CD4-positive, alpha-beta memory T cell (primary cell): ENCODE measurements around the gene MYPOP. TPM values are rescaled to one million over a fixed set of nuclear protein-coding genes. Genes with fewer than 3 reads are reported as not detected.
A peak's percentile ranks its signal among the peaks of the same experiment; 100 is the strongest.

Experiments used
- CTCF ChIA-PET: fragments of 350-600 bp; sonication (Branson Sonifier 250); formaldehyde crosslinking; loops from one replicate; lab custom pipeline; 2021; ENCODE audit warnings: inconsistent platforms; ENCODE audit not compliant: partially characterized antibody; lab: Charles Lee
- POLR2A ChIA-PET: fragments of 350-600 bp; sonication (Branson Sonifier 250); formaldehyde crosslinking; loops from one replicate; lab custom pipeline; 2021; ENCODE audit not compliant: partially characterized antibody; lab: Charles Lee
- DNase-seq, 5 donors: peaks; one replicate each; pipeline versions ENCODE4 v3.0.0 to v3.0.0-alpha.2; 2020 to 2022; ENCODE audit warnings: mixed read lengths in 1 of 5
- H3K27ac ChIP-seq: one replicate; pipeline ENCODE4 v1.7.0; 2013; ENCODE audit warnings: low read depth, low read length
- H3K27me3 ChIP-seq: 2 replicates; pipeline ENCODE4 v1.7.0; 2013; ENCODE audit warnings: mild to moderate bottlenecking, low read length, moderate library complexity; ENCODE audit not compliant: insufficient read depth
- H3K36me3 ChIP-seq: 2 replicates; pipeline ENCODE4 v1.7.0; 2013; ENCODE audit warnings: mild to moderate bottlenecking, low read length, moderate library complexity; ENCODE audit not compliant: insufficient read depth
- H3K4me1 ChIP-seq: 2 replicates; pipeline ENCODE4 v1.7.0; 2013; ENCODE audit warnings: mild to moderate bottlenecking, low read length, moderate library complexity; ENCODE audit not compliant: insufficient read depth
- H3K4me3 ChIP-seq, 2 donors: one replicate each; pipeline ENCODE4 v1.7.0; 2013; ENCODE audit warnings: low read length in 2 of 2, mild to moderate bottlenecking in 1 of 2
- H3K9me3 ChIP-seq, 2 donors: one replicate each; pipeline ENCODE4 v1.7.0; 2013; ENCODE audit warnings: low read length in 2 of 2, control low read depth in 1 of 2; ENCODE audit not compliant: control insufficient read depth in 1 of 2
- H3K27ac Mint-ChIP-seq, 7 donors: one replicate each; pipeline ENCODE4 v1.8.0; 2020 to 2021; ENCODE audit warnings: mixed read lengths in 7 of 7, mild to moderate bottlenecking in 6 of 7, inconsistent platforms in 3 of 7, moderate library complexity in 3 of 7
- H3K27me3 Mint-ChIP-seq, 2 donors: one replicate each; pipeline ENCODE4 v1.8.0; 2020 to 2021; ENCODE audit warnings: mixed read lengths in 2 of 2
- H3K36me3 Mint-ChIP-seq, 2 donors: one replicate each; pipeline ENCODE4 v1.8.0; 2020 to 2021; ENCODE audit warnings: mixed read lengths in 2 of 2, inconsistent platforms in 1 of 2, mild to moderate bottlenecking in 1 of 2
- H3K4me1 Mint-ChIP-seq, 4 donors: one replicate each; pipeline ENCODE4 v1.8.0; 2020 to 2021; ENCODE audit warnings: mixed read lengths in 4 of 4, mild to moderate bottlenecking in 1 of 4
- H3K4me3 Mint-ChIP-seq, 8 donors: one replicate each; pipeline ENCODE4 v1.8.0; 2020 to 2021; ENCODE audit warnings: mixed read lengths in 8 of 8, mild to moderate bottlenecking in 7 of 8, moderate library complexity in 6 of 8, inconsistent platforms in 3 of 8
- H3K9me3 Mint-ChIP-seq, 8 donors: one replicate each; pipeline ENCODE4 v1.8.0; 2020 to 2021; ENCODE audit warnings: mixed read lengths in 8 of 8, mild to moderate bottlenecking in 5 of 8, inconsistent platforms in 3 of 8, moderate library complexity in 1 of 8
- intact Hi-C: fragments of 100-400 bp; cut with micrococcal nuclease; formaldehyde crosslinking; loops from one replicate; pipeline ENCODE4 v1.15.1; 2023
- polyA plus RNA-seq, 2 donors: library from polyadenylated mRNA; unstranded; fragments of 300-500 nt; fragmentation: Illumina TruSeq; gene quantifications; one replicate each; pipeline ENCODE4 v1.2.3, GENCODE V29; 2021
- total RNA-seq, 2 experiments: library from RNA; stranded (reverse); gene quantifications; one replicate each; pipeline ENCODE4 v1.2.3, GENCODE V29; 2021

The MYPOP gene
- total and polyA plus RNA-seq, 4 experiments from 2014 or later, result 0.10 to 15.1 (median 6.9) TPM

DNA sequence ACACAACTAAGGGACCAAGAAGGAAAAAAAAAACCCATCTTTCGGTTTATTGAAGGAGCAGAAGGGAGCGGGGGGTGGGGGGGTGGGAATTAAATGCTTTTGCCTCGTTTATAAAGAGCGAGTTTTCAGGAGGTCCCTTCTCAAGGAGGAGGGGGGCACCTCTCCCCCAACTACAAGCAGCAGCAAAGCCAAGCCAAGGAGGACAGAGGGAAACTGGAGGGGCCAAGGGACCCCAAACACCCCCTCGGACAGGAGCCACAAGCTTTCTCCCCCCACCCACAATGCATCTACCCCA lies 18.9 kb downstream of the MYPOP start:
- H3K4me3 Mint-ChIP-seq, result peak overlapping the region; percentile 56 to 88 (median 81)
- POLR2A ChIA-PET, result interaction anchor here (1.1 to 3.2 kb wide), 5 partner anchors 18 to 114 kb away, joined by 3 to 17 read pairs (median 9); partner anchors contain the start of genes CCDC61, FOXA3, MYPOP and SYMPK
- H3K4me3 ChIP-seq, result no peak overlapping the region

DNA sequence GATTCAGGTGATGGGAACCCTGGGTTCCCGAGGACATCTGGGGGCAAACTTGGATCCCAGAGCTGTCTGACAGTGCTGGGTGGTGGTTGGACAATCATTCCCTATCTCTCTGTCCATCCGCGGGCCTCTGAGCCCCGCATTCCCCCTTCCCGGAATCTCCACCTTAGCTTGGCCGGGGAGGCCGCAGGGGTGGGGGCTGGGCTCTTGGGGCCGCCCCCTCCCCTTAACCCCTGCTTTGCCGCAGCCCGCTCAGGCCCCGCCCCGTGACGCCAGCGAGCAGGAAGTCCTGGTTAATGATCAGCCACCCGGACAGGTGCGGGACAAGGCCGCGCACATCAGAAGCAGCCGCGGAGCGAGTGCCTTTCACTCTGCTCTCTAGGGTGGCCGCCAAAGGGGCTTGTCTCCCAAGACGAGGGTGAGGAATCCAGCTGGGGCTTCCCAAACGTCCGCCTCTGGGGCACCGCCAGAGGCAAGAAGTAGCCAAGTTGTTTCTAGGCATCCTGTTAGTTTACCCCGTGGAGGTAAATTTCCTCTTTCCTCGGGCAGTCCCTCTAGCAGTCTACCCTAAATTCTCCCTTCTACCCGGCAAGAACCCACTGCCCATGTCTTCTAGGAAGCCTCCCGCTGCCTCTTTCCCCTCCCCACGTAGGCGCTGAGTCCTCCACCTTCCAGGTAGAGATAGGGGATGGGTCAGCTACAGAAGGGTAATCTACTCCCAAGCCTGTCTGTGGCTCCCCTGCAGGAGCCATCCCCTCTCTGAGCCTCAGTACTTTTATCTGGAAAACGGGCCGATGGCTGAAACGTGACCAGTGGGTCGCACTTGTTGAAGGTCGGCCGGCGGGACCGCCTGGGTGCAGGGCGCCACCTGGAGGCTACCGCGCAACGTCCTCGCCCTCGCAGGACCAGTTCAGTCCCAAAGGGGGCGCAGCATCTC lies 19.5 kb downstream of the MYPOP start:
- Histone ChIP-seq H3K27me3 (no peaks in the 10 kb centered on the region), H3K36me3 (no peaks in the 10 kb centered on the region), H3K4me3 (peak overlapping the region in 1 of 2 donors; percentile 24), H3K4me1 (peaks cover 40% of the 10 kb centered on the region), H3K27ac (no peak overlapping the region), H3K9me3 (no peaks in the 10 kb centered on the region)
- ChIA-PET POLR2A (interaction anchor here (1.1 to 3.2 kb wide), 5 partner anchors 18 to 113 kb away, joined by 3 to 17 read pairs (median 9); partner anchors contain the start of genes CCDC61, FOXA3, MYPOP and SYMPK), CTCF (interaction anchor here (0.9 to 4.2 kb wide), 8 partner anchors 10 to 656 kb away, joined by 4 to 38 read pairs (median 4); partner anchors contain the start of genes FOXA3, MYPOP and SYMPK)
- Mint-ChIP-seq H3K27ac (peak overlapping the region; percentile 16 to 93 (median 83)), H3K27me3 (peaks cover 4% of the 10 kb centered on the region in 2 donors), H3K9me3 (no peaks in the 10 kb centered on the region), H3K4me1 (peaks cover 13 to 40% (median 28%) of the 10 kb centered on the region in 4 donors), H3K4me3 (peak overlapping the region; percentile 56 to 88 (median 81)), H3K36me3 (peaks cover 4 to 13% of the 10 kb centered on the region in 2 donors)
- intact Hi-C loops, result loop anchor here (1.0 kb wide), 1 partner anchor 66 kb away; no protein-coding TSS in a partner anchor
- DNase-seq, result peak; percentile 76 to 82 (median 81)

More for the DNA sequence above, 18.9 kb downstream of the MYPOP start:
- peak overlapping the region; percentile 16 to 93 (median 83) for H3K27ac Mint-ChIP-seq
- CTCF ChIA-PET, result interaction anchor here (1.1 to 4.2 kb wide), 4 partner anchors 19 to 134 kb away, joined by 4 to 38 read pairs (median 16); partner anchors contain the start of genes FOXA3, MYPOP and SYMPK
- Histone ChIP-seq H3K36me3 (no peaks in the 10 kb centered on the region), H3K27me3 (no peaks in the 10 kb centered on the region), H3K27ac (no peak overlapping the region), H3K9me3 (no peaks in the 10 kb centered on the region), H3K4me1 (peaks cover 40% of the 10 kb centered on the region)
- H3K9me3 Mint-ChIP-seq, result no peaks in the 10 kb centered on the region
- intact Hi-C loops, result loop anchor here (1.0 kb wide), 1 partner anchor 66 kb away; no protein-coding TSS in a partner anchor
- H3K36me3 Mint-ChIP-seq, result peaks cover 4 to 13% of the 10 kb centered on the region in 2 donors
- DNase-seq, result no peak
- H3K4me1 Mint-ChIP-seq, result peaks cover 12 to 39% (median 25%) of the 10 kb centered on the region in 4 donors
- peaks cover 1 to 3% of the 10 kb centered on the region in 2 donors for H3K27me3 Mint-ChIP-seq

- H3K4me1 ChIP-seq, result peaks cover 43% of the 10 kb centered on the region
- H3K4me3 Mint-ChIP-seq, result peak overlapping the region in 1 of 8 donors; percentile 29
- no peaks in the 10 kb centered on the region for H3K36me3 ChIP-seq
- POLR2A ChIA-PET, result interaction anchor here (2.5 to 3.2 kb wide), 2 partner anchors 18 to 21 kb away, joined by 11 to 17 read pairs; partner anchors contain the start of genes FOXA3, MYPOP and SYMPK
- H3K36me3 Mint-ChIP-seq, result peaks cover 4 to 13% of the 10 kb centered on the region in 2 donors
- CTCF ChIA-PET, result interaction anchor here (0.7 to 4.2 kb wide), 7 partner anchors 11 to 83 kb away, joined by 4 to 38 read pairs (median 4); partner anchors contain the start of genes FOXA3, MYPOP and SYMPK
- intact Hi-C loops, result no loop called here
- H3K27me3 Mint-ChIP-seq, result peaks cover 6% of the 10 kb centered on the region in 2 donors
- no peak overlapping the region for H3K4me3 ChIP-seq
- H3K9me3 Mint-ChIP-seq, result no peaks in the 10 kb centered on the region
- no peaks in the 10 kb centered on the region for H3K9me3 ChIP-seq
- H3K27me3 ChIP-seq, result no peaks in the 10 kb centered on the region
- DNase-seq, result no peak
- peaks cover 18 to 49% (median 31%) of the 10 kb centered on the region in 4 donors for H3K4me1 Mint-ChIP-seq
- H3K27ac ChIP-seq, result no peak overlapping the region
- H3K27ac Mint-ChIP-seq, result no peak overlapping the region
Observed at GRCh38 chr19:45881909-45882528, 20.4 kb downstream of the MYPOP start.

GRCh38 chr19:45881082-45881908 lies 21.1 kb downstream of the MYPOP start:
- Mint-ChIP-seq H3K9me3 (no peaks in the 10 kb centered on the region), H3K27me3 (peaks cover 6% of the 10 kb centered on the region in 2 donors), H3K27ac (peak overlapping the region in 2 of 7 donors; percentile 13 to 73), H3K4me3 (peak overlapping the region in 1 of 8 donors; percentile 29), H3K4me1 (peaks cover 17 to 44% (median 30%) of the 10 kb centered on the region in 4 donors), H3K36me3 (peaks cover 4 to 7% of the 10 kb centered on the region in 2 donors)
- peaks cover 47% of the 10 kb centered on the region for H3K4me1 ChIP-seq
- ChIA-PET POLR2A (interaction anchor here (2.5 to 3.2 kb wide), 2 partner anchors 17 to 22 kb away, joined by 11 to 17 read pairs; partner anchors contain the start of genes FOXA3, MYPOP and SYMPK), CTCF (interaction anchor here (0.7 to 4.2 kb wide), 8 partner anchors 11 to 112 kb away, joined by 3 to 38 read pairs (median 4); partner anchors contain the start of genes FOXA3, SIX5 and SYMPK)
- H3K36me3 ChIP-seq, result no peaks in the 10 kb centered on the region
- intact Hi-C loops, result no loop called here
- no peak overlapping the region for H3K4me3 ChIP-seq
- H3K27ac ChIP-seq, result no peak overlapping the region
- no peaks in the 10 kb centered on the region for H3K27me3 ChIP-seq
- DNase-seq, result no peak
- no peaks in the 10 kb centered on the region for H3K9me3 ChIP-seq

DNA sequence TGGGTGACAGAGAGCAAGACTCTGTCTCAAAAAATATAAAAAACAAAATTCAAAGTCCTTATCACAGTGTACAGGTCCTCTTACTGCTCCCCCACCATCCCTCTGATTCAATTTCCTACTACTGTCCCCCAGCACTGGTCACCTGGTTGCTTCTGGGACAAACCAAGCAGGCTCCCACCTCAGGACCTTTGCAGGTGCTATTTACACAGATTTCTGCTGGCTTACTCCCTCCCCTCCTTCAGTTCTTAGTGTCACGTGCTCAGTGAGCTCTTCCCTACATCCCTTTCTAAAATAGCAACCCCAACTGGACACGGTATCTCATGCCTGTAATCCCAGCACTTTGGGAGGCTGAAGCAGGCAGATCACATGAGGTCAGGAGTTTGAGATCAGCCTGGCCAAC lies 22.4 kb downstream of the MYPOP start:
- no peak for DNase-seq
- intact Hi-C loops, result no loop called here
- Histone ChIP-seq H3K4me1 (peaks cover 46% of the 10 kb centered on the region), H3K9me3 (no peaks in the 10 kb centered on the region), H3K27ac (no peak overlapping the region), H3K36me3 (no peaks in the 10 kb centered on the region), H3K4me3 (no peak overlapping the region), H3K27me3 (no peaks in the 10 kb centered on the region)
- peaks cover 3 to 4% of the 10 kb centered on the region in 2 donors for H3K36me3 Mint-ChIP-seq
- POLR2A ChIA-PET, result no interaction called here
- peaks cover 6 to 9% of the 10 kb centered on the region in 2 donors for H3K27me3 Mint-ChIP-seq
- H3K4me3 Mint-ChIP-seq, result no peak overlapping the region
- H3K9me3 Mint-ChIP-seq, result no peaks in the 10 kb centered on the region
- CTCF ChIA-PET, result interaction anchor here (1.2 to 1.5 kb wide), 3 partner anchors 14 to 111 kb away, joined by 3 to 4 read pairs (median 3); partner anchors contain the start of gene SIX5
- peaks cover 20 to 42% (median 31%) of the 10 kb centered on the region in 4 donors for H3K4me1 Mint-ChIP-seq
- H3K27ac Mint-ChIP-seq, result no peak overlapping the region

- no peaks in the 10 kb centered on the region for H3K9me3 Mint-ChIP-seq
- Histone ChIP-seq H3K4me3 (no peak overlapping the region), H3K4me1 (peaks cover 37% of the 10 kb centered on the region), H3K9me3 (no peaks in the 10 kb centered on the region), H3K27ac (no peak overlapping the region), H3K36me3 (no peaks in the 10 kb centered on the region), H3K27me3 (no peaks in the 10 kb centered on the region)
- H3K4me1 Mint-ChIP-seq, result peaks cover 20 to 42% (median 29%) of the 10 kb centered on the region in 4 donors
- POLR2A ChIA-PET, result no interaction called here
- CTCF ChIA-PET, result interaction anchor here (1.2 kb wide), 1 partner anchor 80 kb away, joined by 3 read pairs; no protein-coding TSS in a partner anchor
- DNase-seq, result no peak
- peak overlapping the region in 1 of 8 donors; percentile 61 for H3K4me3 Mint-ChIP-seq
- intact Hi-C loops, result no loop called here
- H3K27ac Mint-ChIP-seq, result peak overlapping the region in 1 of 7 donors; percentile 36
- H3K27me3 Mint-ChIP-seq, result peaks cover 6 to 9% of the 10 kb centered on the region in 2 donors
- H3K36me3 Mint-ChIP-seq, result peaks cover 3 to 4% of the 10 kb centered on the region in 2 donors
Observed at GRCh38 chr19:45879055-45879454, 23.4 kb downstream of the MYPOP start.
